Right lobe of liver (tissue), 4 donors: ENCODE data around the gene AMPD1.

ENCODE experiments used
- CTCF ChIP-seq, 4 donors: fragments of 200-600 bp in 3 of 4; fragments of 450-650 bp in 1 of 4; IDR thresholded peaks; one replicate each; pipeline versions ENCODE4 v1.5.1 to v1.8.0; 2016 to 2022; ENCODE audit warnings: antibody characterized with exemption in 4 of 4, mild to moderate bottlenecking in 2 of 4
- POLR2A ChIP-seq: fragments of 450-650 bp; IDR thresholded peaks from one replicate; pipeline ENCODE4 v1.6.1; 2017; ENCODE audit warnings: antibody characterized with exemption, mild to moderate bottlenecking
- donor health status: DM: no; HTN: no; CAD: no.
- donor health status: DM: no; HTN: no; CAD: no.
- donor health status: DM: no; HTN: yes; CAD: no.

- TF ChIP-seq CTCF (IDR thresholded peaks at IDR 0.05) (peak in 1 of 4 donors; percentile 16), POLR2A (peak; percentile 81)
Observed at GRCh38 chr1:114670083-114671010, 25.0 kb downstream of the AMPD1 start.
